H9 (cell line): ENCODE results near the gene STARD10. TPM values are rescaled to one million over a fixed set of nuclear protein-coding genes. Genes with fewer than 3 reads are reported as not detected.

Experiments used
- DNase-seq: peaks from one replicate; pipeline ENCODE4 v3.0.0-alpha.2; 2017
- H2AFZ ChIP-seq: one replicate; pipeline ENCODE4 v1.6.1; 2013; ENCODE audit warnings: mild to moderate bottlenecking, low read length, control low read depth, moderate library complexity
- H2AK5ac ChIP-seq: 2 replicates; pipeline ENCODE4 v1.6.1; 2013; ENCODE audit warnings: low read length, control low read depth, mixed read lengths; ENCODE audit not compliant: insufficient read length
- H2BK120ac ChIP-seq: one replicate; pipeline ENCODE4 v1.6.1; 2013; ENCODE audit warnings: low read depth, mild to moderate bottlenecking, low read length, control low read depth, inconsistent platforms; ENCODE audit not compliant: poor library complexity, severe bottlenecking
- H2BK12ac ChIP-seq: 2 replicates; pipeline ENCODE4 v1.6.1; 2013; ENCODE audit warnings: low read length, control low read depth, mixed read lengths, low read depth; ENCODE audit not compliant: insufficient read length
- H2BK15ac ChIP-seq: 2 replicates; pipeline ENCODE4 v1.6.1; 2013; ENCODE audit warnings: low read depth, low read length, control low read depth
- H2BK20ac ChIP-seq: one replicate; pipeline ENCODE4 v1.6.1; 2013; ENCODE audit warnings: low read depth, mild to moderate bottlenecking, low read length, control low read depth, inconsistent platforms; ENCODE audit not compliant: poor library complexity, severe bottlenecking
- H2BK5ac ChIP-seq: 2 replicates; pipeline ENCODE4 v1.6.1; 2013; ENCODE audit warnings: low read length, control low read depth, mixed read lengths; ENCODE audit not compliant: insufficient read length
- H3K14ac ChIP-seq: 2 replicates; pipeline ENCODE4 v1.6.1; 2013; ENCODE audit warnings: low read length, control low read depth; ENCODE audit not compliant: insufficient read depth
- H3K18ac ChIP-seq: 2 replicates; pipeline ENCODE4 v1.6.1; 2013; ENCODE audit warnings: low read depth, mild to moderate bottlenecking, mixed read lengths, low read length, control low read depth; ENCODE audit not compliant: insufficient read length
- H3K23ac ChIP-seq: 2 replicates; pipeline ENCODE4 v1.6.1; 2013; ENCODE audit warnings: low read length, control low read depth, mixed read lengths, low read depth; ENCODE audit not compliant: insufficient read length
- H3K23me2 ChIP-seq: 2 replicates; pipeline ENCODE4 v1.6.1; 2013; ENCODE audit warnings: low read depth, mild to moderate bottlenecking, mixed read lengths, low read length, control low read depth; ENCODE audit not compliant: insufficient read length, poor library complexity, severe bottlenecking
- H3K27ac ChIP-seq: 2 replicates; pipeline ENCODE4 v1.5.1; 2013; ENCODE audit warnings: low read length, control low read depth, mixed read lengths, low read depth; ENCODE audit not compliant: insufficient read length
- H3K27me3 ChIP-seq: 2 replicates; pipeline ENCODE4 v1.6.1; 2013; ENCODE audit warnings: low read length, control low read depth, inconsistent platforms; ENCODE audit not compliant: insufficient read depth
- H3K4ac ChIP-seq: 2 replicates; pipeline ENCODE4 v1.6.1; 2013; ENCODE audit warnings: low read depth, mild to moderate bottlenecking, control low read depth, inconsistent platforms, low read length, moderate library complexity
- H3K4me1 ChIP-seq: 2 replicates; pipeline ENCODE4 v1.6.1; 2013; ENCODE audit warnings: low read length, control low read depth, inconsistent platforms; ENCODE audit not compliant: insufficient read depth
- H3K4me2 ChIP-seq: 2 replicates; pipeline ENCODE4 v1.6.1; 2013; ENCODE audit warnings: low read length, control low read depth, mixed read lengths; ENCODE audit not compliant: insufficient read length, insufficient read depth
- H3K56ac ChIP-seq: 2 replicates; pipeline ENCODE4 v1.6.1; 2013; ENCODE audit warnings: low read depth, mild to moderate bottlenecking, mixed read lengths, low read length, control low read depth; ENCODE audit not compliant: insufficient read length
- H3K79me1 ChIP-seq: 2 replicates; pipeline ENCODE4 v1.6.1; 2013; ENCODE audit warnings: low read depth, mild to moderate bottlenecking, moderate library complexity, low read length, control low read depth, inconsistent platforms; ENCODE audit not compliant: insufficient read depth, poor library complexity, severe bottlenecking
- H3K79me2 ChIP-seq: 2 replicates; pipeline ENCODE4 v1.6.1; 2013; ENCODE audit warnings: low read length, control low read depth, inconsistent platforms; ENCODE audit not compliant: insufficient read depth
- H3K9ac ChIP-seq: 2 replicates; pipeline ENCODE4 v1.6.1; 2013; ENCODE audit warnings: low read length, control low read depth, mixed read lengths; ENCODE audit not compliant: insufficient read length; ENCODE audit errors: extremely low read depth
- H3K9me3 ChIP-seq: one replicate; pipeline ENCODE4 v1.6.1; 2013; ENCODE audit warnings: low read depth, low read length, inconsistent platforms; ENCODE audit not compliant: control insufficient read depth
- H3T11ph ChIP-seq: one replicate; pipeline ENCODE4 v1.6.1; 2013; ENCODE audit warnings: mild to moderate bottlenecking, low read length, control low read depth, inconsistent platforms
- H4K20me1 ChIP-seq: one replicate; pipeline ENCODE4 v1.6.1; 2013; ENCODE audit not compliant: control insufficient read depth, insufficient read length, insufficient read depth
- H4K5ac ChIP-seq: 2 replicates; pipeline ENCODE4 v1.6.1; 2013; ENCODE audit warnings: low read depth, mild to moderate bottlenecking, mixed read lengths, low read length, control low read depth; ENCODE audit not compliant: insufficient read length
- H4K8ac ChIP-seq: replicated peaks from 2 replicates; pipeline ENCODE4 v1.6.1; 2013; ENCODE audit warnings: low read length, control low read depth, mixed read lengths, low read depth; ENCODE audit not compliant: insufficient read length
- H4K91ac ChIP-seq: 2 replicates; pipeline ENCODE4 v1.6.1; 2013; ENCODE audit warnings: low read depth, mild to moderate bottlenecking, moderate library complexity, mixed read lengths, low read length, control low read depth; ENCODE audit not compliant: insufficient read length
- H3K27ac Mint-ChIP-seq, 3 experiments: 2 replicates in 2 of 3; 3 replicates in 1 of 3; pipeline ENCODE4 v1.8.0; 2020 to 2021; ENCODE audit warnings: mixed read lengths in 3 of 3, mild to moderate bottlenecking in 1 of 3, moderate library complexity in 1 of 3
- H3K27me3 Mint-ChIP-seq: 2 replicates; pipeline ENCODE4 v1.8.0; 2021; ENCODE audit warnings: low read depth, mild to moderate bottlenecking, moderate library complexity, mixed read lengths
- H3K36me3 Mint-ChIP-seq, 3 experiments: 2 replicates in 2 of 3; 3 replicates in 1 of 3; pipeline ENCODE4 v1.8.0; 2020 to 2021; ENCODE audit warnings: low read depth in 3 of 3, mixed read lengths in 3 of 3; ENCODE audit not compliant: insufficient read depth in 1 of 3
- H3K4me1 Mint-ChIP-seq, 2 experiments: 2 replicates each; pipeline ENCODE4 v1.8.0; 2020; ENCODE audit warnings: mixed read lengths in 2 of 2
- H3K4me3 Mint-ChIP-seq, 2 experiments: 2 replicates in 1 of 2; 3 replicates in 1 of 2; pipeline ENCODE4 v1.8.0; 2020 to 2021; ENCODE audit warnings: mild to moderate bottlenecking in 2 of 2, mixed read lengths in 2 of 2, moderate library complexity in 1 of 2
- H3K9me3 Mint-ChIP-seq, 2 experiments: 2 replicates in 1 of 2; 3 replicates in 1 of 2; pipeline ENCODE4 v1.8.0; 2020; ENCODE audit warnings: mild to moderate bottlenecking in 2 of 2, mixed read lengths in 2 of 2, moderate library complexity in 1 of 2
- whole genome bisulfite sequencing: extraction: QIAGEN DNeasy Blood & Tissue Kit; methylation state at CpG from one replicate; pipeline ENCODE4 v1.1.7; 2013; ENCODE audit warnings: missing lambda C conversion rate, low lambda C conversion rate, mixed read lengths; ENCODE audit not compliant: insufficient read length; ENCODE audit errors: extremely low coverage; 5-methylcytosine and 5-hydroxymethylcytosine counted together
- total RNA-seq: library from RNA; stranded (reverse); gene quantifications from 2 replicates; pipeline ENCODE4 v1.2.1, GENCODE V29; 2021
- TF ChIP-seq, protein P1 (sequence below): fragments of 200-600 bp; sonication (generic); conservative IDR thresholded peaks from 3 replicates; pipeline ENCODE4 v1.8.0; 2021; ENCODE audit warnings: antibody characterized with exemption, mild to moderate bottlenecking

STARD10 gene
- total RNA-seq, 1 experiment from 2014 or later: 24.4 TPM

DNA sequence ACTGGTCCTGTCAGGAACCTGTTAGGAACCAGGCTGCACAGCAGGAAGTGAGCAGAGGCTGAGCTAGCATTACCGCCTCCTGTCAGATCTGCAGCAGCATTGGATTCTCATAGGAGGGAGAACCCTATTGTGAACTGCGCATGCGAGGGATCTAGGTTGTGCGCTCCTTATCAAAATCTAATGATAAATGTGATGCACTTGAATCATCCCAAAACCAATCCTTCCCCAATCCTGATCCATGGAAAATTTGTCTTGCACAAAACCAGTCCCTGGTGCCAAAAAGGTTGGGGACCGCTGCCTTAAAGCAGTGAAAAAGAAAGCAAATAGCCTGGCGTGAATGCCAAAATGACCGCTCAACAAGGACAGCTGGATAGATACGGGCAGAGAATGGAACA, 39.7 kb downstream of the STARD10 start:
- no peak overlapping the region for H3K4ac ChIP-seq
- no peak for DNase-seq
- no peaks in the 10 kb centered on the region; a peak in 1 of 5 replicates for H3K9me3 Mint-ChIP-seq
- no CpG with 5 or more reads among the region's 8 CpGs for WGBS
- H3K14ac ChIP-seq: no peak overlapping the region; the same call in 1 of the 2 replicates
- peaks cover 7% of the 10 kb centered on the region for H3K79me1 ChIP-seq
- no peak overlapping the region for H3K18ac ChIP-seq
- H3K36me3 Mint-ChIP-seq: peaks cover 3 to 10% (median 8%) of the 10 kb centered on the region in 3 experiments; a peak in 5 of 7 replicates
- H2BK20ac ChIP-seq: no peak overlapping the region
- 0 out of 7 replicates have a peak overlapping the region, but pooled peaks of 1 of the 3 experiments have one; percentile 12 for H3K27ac Mint-ChIP-seq
- H3K56ac ChIP-seq: no peak overlapping the region
- H3K23ac ChIP-seq: no peak overlapping the region
- peaks cover 5% of the 10 kb centered on the region; the same call in 1 of the 2 replicates for H3K79me2 ChIP-seq
- H3K27ac ChIP-seq: no peak overlapping the region
- no peaks in the 10 kb centered on the region for H3K27me3 ChIP-seq
- TF ChIP-seq, protein P1, sequence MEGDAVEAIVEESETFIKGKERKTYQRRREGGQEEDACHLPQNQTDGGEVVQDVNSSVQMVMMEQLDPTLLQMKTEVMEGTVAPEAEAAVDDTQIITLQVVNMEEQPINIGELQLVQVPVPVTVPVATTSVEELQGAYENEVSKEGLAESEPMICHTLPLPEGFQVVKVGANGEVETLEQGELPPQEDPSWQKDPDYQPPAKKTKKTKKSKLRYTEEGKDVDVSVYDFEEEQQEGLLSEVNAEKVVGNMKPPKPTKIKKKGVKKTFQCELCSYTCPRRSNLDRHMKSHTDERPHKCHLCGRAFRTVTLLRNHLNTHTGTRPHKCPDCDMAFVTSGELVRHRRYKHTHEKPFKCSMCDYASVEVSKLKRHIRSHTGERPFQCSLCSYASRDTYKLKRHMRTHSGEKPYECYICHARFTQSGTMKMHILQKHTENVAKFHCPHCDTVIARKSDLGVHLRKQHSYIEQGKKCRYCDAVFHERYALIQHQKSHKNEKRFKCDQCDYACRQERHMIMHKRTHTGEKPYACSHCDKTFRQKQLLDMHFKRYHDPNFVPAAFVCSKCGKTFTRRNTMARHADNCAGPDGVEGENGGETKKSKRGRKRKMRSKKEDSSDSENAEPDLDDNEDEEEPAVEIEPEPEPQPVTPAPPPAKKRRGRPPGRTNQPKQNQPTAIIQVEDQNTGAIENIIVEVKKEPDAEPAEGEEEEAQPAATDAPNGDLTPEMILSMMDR: no peak
- H2AK5ac ChIP-seq: no peak overlapping the region
- H4K20me1 ChIP-seq: peaks cover 2% of the 10 kb centered on the region
- H3K27me3 Mint-ChIP-seq: no peaks in the 10 kb centered on the region
- H3K23me2 ChIP-seq: peaks cover 4% of the 10 kb centered on the region
- no peaks in the 10 kb centered on the region; the same call in 1 of the 2 replicates for H3K4me1 ChIP-seq
- no peak overlapping the region for H3K4me2 ChIP-seq
- H4K8ac ChIP-seq: no peak overlapping the region
- H2BK15ac ChIP-seq: no peak overlapping the region
- H4K91ac ChIP-seq: no peak overlapping the region
- H2AFZ ChIP-seq: no peak overlapping the region
- no peak overlapping the region for H2BK12ac ChIP-seq
- peaks cover 19 to 40% of the 10 kb centered on the region in 2 experiments for H3K4me1 Mint-ChIP-seq
- H4K5ac ChIP-seq: no peak overlapping the region
- no peak overlapping the region for H2BK120ac ChIP-seq
- H2BK5ac ChIP-seq: no peak overlapping the region
- no peaks in the 10 kb centered on the region for H3K9me3 ChIP-seq
- no peak overlapping the region for H3T11ph ChIP-seq
- no peak overlapping the region for H3K9ac ChIP-seq
- no peak overlapping the region; a peak in 1 of 5 replicates for H3K4me3 Mint-ChIP-seq
